Measurements from ENCODE around the gene ZBTB1.
A peak's percentile ranks its signal among the peaks of the same experiment; 100 is the strongest.

The ZBTB1 gene

GRCh38 chr14:64504310-64504896, at the start of gene ZBTB1:
TSS of gene ZBTB1 (plus strand) at chr14:64504770. CDS start at chr14:64521505, 16,735 bp downstream.
- Histone ChIP-seq H3K4me1 (ENCODE audit: control insufficient read depth in 1 of 2, insufficient read depth in 1 of 2, low read depth in 1 of 2, low read length in 1 of 2) (peaks cover 24 to 38% of the 10 kb centered on the region in 2 experiments), H3K36me3 (no peaks in the 10 kb centered on the region), H3K4me3 (ENCODE audit: low read depth in 1 of 2, low read length in 1 of 2) (peak within 1 kb of the TSS; percentile 89 to 93), H3K9me3 (no peaks in the 10 kb centered on the region), H3K27me3 (peaks cover 22% of the 10 kb centered on the region), H3K27ac (peak within 1 kb of the TSS; percentile 98)
- TF ChIP-seq CTCF (IDR thresholded peaks at IDR 0.05): no peak

- Histone ChIP-seq H3K4me3 (ENCODE audit: low read depth in 1 of 2, low read length in 1 of 2) (no peak overlapping the region), H3K4me1 (ENCODE audit: control insufficient read depth in 1 of 2, insufficient read depth in 1 of 2, low read depth in 1 of 2, low read length in 1 of 2) (peaks cover 9 to 13% of the 10 kb centered on the region in 2 experiments), H3K9me3 (no peaks in the 10 kb centered on the region), H3K36me3 (peaks cover 15% of the 10 kb centered on the region), H3K27ac (no peak overlapping the region), H3K27me3 (peaks cover 16% of the 10 kb centered on the region)
- no peak for TF ChIP-seq CTCF (IDR thresholded peaks at IDR 0.05)
Observed at GRCh38 chr14:64459405-64460136, 45.0 kb upstream of the ZBTB1 start.

GRCh38 chr14:64461221-64461620, 43.3 kb upstream of the ZBTB1 start:
- peaks cover 33% of the 10 kb centered on the region for H3K27me3 ChIP-seq
- no peak overlapping the region for H3K4me3 ChIP-seq (ENCODE audit: low read depth in 1 of 2, low read length in 1 of 2)
- peaks cover 19 to 27% of the 10 kb centered on the region in 2 experiments for H3K4me1 ChIP-seq (ENCODE audit: control insufficient read depth in 1 of 2, insufficient read depth in 1 of 2, low read depth in 1 of 2, low read length in 1 of 2)
- no peak for TF ChIP-seq CTCF (IDR thresholded peaks at IDR 0.05)
- no peaks in the 10 kb centered on the region for H3K36me3 ChIP-seq
- no peaks in the 10 kb centered on the region for H3K9me3 ChIP-seq
- no peak overlapping the region for H3K27ac ChIP-seq

- Histone ChIP-seq H3K9me3 (no peaks in the 10 kb centered on the region), H3K27me3 (peaks cover 52% of the 10 kb centered on the region), H3K36me3 (no peaks in the 10 kb centered on the region), H3K4me3 (ENCODE audit: low read depth in 1 of 2, low read length in 1 of 2) (no peak overlapping the region), H3K4me1 (ENCODE audit: control insufficient read depth in 1 of 2, insufficient read depth in 1 of 2, low read depth in 1 of 2, low read length in 1 of 2) (peaks cover 32 to 42% of the 10 kb centered on the region in 2 experiments), H3K27ac (no peak overlapping the region)
- no peak for TF ChIP-seq CTCF (IDR thresholded peaks at IDR 0.05)
Observed at GRCh38 chr14:64463195-64463594, 41.4 kb upstream of the ZBTB1 start.

GRCh38 chr14:64463873-64464272, 40.7 kb upstream of the ZBTB1 start:
- Histone ChIP-seq H3K36me3 (no peaks in the 10 kb centered on the region), H3K27ac (no peak overlapping the region), H3K4me3 (ENCODE audit: low read depth in 1 of 2, low read length in 1 of 2) (no peak overlapping the region), H3K4me1 (ENCODE audit: control insufficient read depth in 1 of 2, insufficient read depth in 1 of 2, low read depth in 1 of 2, low read length in 1 of 2) (peaks cover 31 to 40% of the 10 kb centered on the region in 2 experiments), H3K27me3 (peaks cover 59% of the 10 kb centered on the region), H3K9me3 (no peaks in the 10 kb centered on the region)
- TF ChIP-seq CTCF (IDR thresholded peaks at IDR 0.05): no peak

Data from neutrophil (primary cell).